ENCODE data around the gene FTH1.
A peak's percentile ranks its signal among the peaks of the same experiment; 100 is the strongest.

Gene FTH1

GRCh38 chr11:61914471-61915171 is 52.8 kb downstream of the FTH1 start:
- peak; percentile 10 for DNase-seq
